A673 (cell line): ENCODE results near the gene SVOP. TPM values are rescaled to one million over a fixed set of nuclear protein-coding genes. Genes with fewer than 3 reads are reported as not detected.
"Not testable (repeated sequence)": the region's sequence is repeated elsewhere in the genome, so short reads cannot be mapped to it uniquely, and the experiment has no call there.

Experiments
- BruUV-seq: library from RNA; stranded (reverse); fragments of 400-500 nt; replicated peaks from 2 replicates; lab custom pipeline; 2021; lab: Mats Ljungman, UMichigan
- CTCF ChIA-PET: fragments of 300-600 bp; sonication (Branson Sonifier 250); formaldehyde crosslinking; loops from one replicate; lab custom pipeline; 2022; ENCODE audit warnings: antibody characterized with exemption; lab: Charles Lee
- POLR2A ChIA-PET: fragments of 300-600 bp; sonication (Branson Sonifier 250); formaldehyde crosslinking; loops from one replicate; lab custom pipeline; 2022; ENCODE audit warnings: antibody characterized with exemption; ENCODE audit not compliant: low non-redundant PET; lab: Charles Lee
- DNase-seq: peaks from one replicate; pipeline ENCODE4 v3.0.0-alpha.2; 2015; ENCODE audit warnings: low spot score
- H3K27ac ChIP-seq: fragments of 200-600 bp; sonication (generic); 2 replicates; pipeline ENCODE4 v1.5.1; 2016; ENCODE audit warnings: mixed run types, low read depth, mild to moderate bottlenecking, mixed read lengths, antibody characterized with exemption, low read length; ENCODE audit not compliant: poor library complexity, severe bottlenecking
- H3K27me3 ChIP-seq: fragments of 200-600 bp; sonication (generic); replicated peaks from 2 replicates; pipeline ENCODE4 v1.6.1; 2017; ENCODE audit warnings: mixed run types, low read depth, mild to moderate bottlenecking, mixed read lengths, antibody characterized with exemption, low read length; ENCODE audit not compliant: insufficient read depth, poor library complexity
- H3K36me3 ChIP-seq: fragments of 200-600 bp; sonication (generic); 2 replicates; pipeline ENCODE4 v1.6.1; 2016; ENCODE audit warnings: mixed run types, mild to moderate bottlenecking, mixed read lengths, antibody characterized with exemption, low read length; ENCODE audit not compliant: insufficient read depth, poor library complexity, severe bottlenecking
- H3K4me1 ChIP-seq: fragments of 200-600 bp; sonication (generic); 2 replicates; pipeline ENCODE4 v1.6.1; 2017; ENCODE audit warnings: mixed run types, mild to moderate bottlenecking, mixed read lengths, antibody characterized with exemption, low read length; ENCODE audit not compliant: insufficient read depth, poor library complexity, severe bottlenecking
- H3K4me3 ChIP-seq: fragments of 200-600 bp; sonication (generic); 2 replicates; pipeline ENCODE4 v1.5.1; 2016; ENCODE audit warnings: low read depth, mixed run types, mild to moderate bottlenecking, mixed read lengths, low read length; ENCODE audit not compliant: poor library complexity, severe bottlenecking
- H3K9me3 ChIP-seq: fragments of 200-600 bp; sonication (generic); 2 replicates; pipeline ENCODE4 v1.6.1; 2016; ENCODE audit warnings: mixed run types, low read depth, mild to moderate bottlenecking, mixed read lengths, antibody characterized with exemption, low read length; ENCODE audit not compliant: poor library complexity, severe bottlenecking
- CTCF ChIP-seq: fragments of 300-800, 200-600 bp; sonication (generic); conservative IDR thresholded peaks from 2 replicates; pipeline ENCODE4 v1.5.1; 2017; ENCODE audit warnings: low read depth, mild to moderate bottlenecking, antibody characterized with exemption, low read length, moderate library complexity, mixed read lengths
- EZH2 ChIP-seq: fragments of 200-600 bp; sonication (generic); IDR thresholded peaks from 2 replicates; pipeline ENCODE4 v1.6.1; 2017; ENCODE audit warnings: borderline replicate concordance, low read depth, mild to moderate bottlenecking, mixed read lengths, antibody characterized with exemption, low read length; ENCODE audit not compliant: poor library complexity, severe bottlenecking
- intact Hi-C: fragments of 100-400 bp; cut with micrococcal nuclease; formaldehyde crosslinking; loops from one replicate; pipeline ENCODE4 v1.10.0; 2022; ENCODE audit not compliant: unreplicated experiment
- total RNA-seq: library from RNA; stranded (reverse); gene quantifications from 2 replicates; pipeline ENCODE4 v1.2.3, GENCODE V29; 2021

The SVOP gene
- total RNA-seq, 1 experiment from 2014 or later = not detected

- BruUV-seq = no TSS peak
- H3K36me3 ChIP-seq = no peaks in the 10 kb centered on the region
- H3K4me3 ChIP-seq = no peak overlapping the region
- TF ChIP-seq CTCF = no peak
- no peak for TF ChIP-seq EZH2
- H3K4me1 ChIP-seq = no peaks in the 10 kb centered on the region
- no peak overlapping the region for H3K27ac ChIP-seq
- intact Hi-C loops = no loop called here
- H3K9me3 ChIP-seq = no peaks in the 10 kb centered on the region
- peaks cover 12% of the 10 kb centered on the region for H3K27me3 ChIP-seq
- DNase-seq = no peak
- CTCF ChIA-PET = no interaction called here
- POLR2A ChIA-PET = no interaction called here
These were observed 8.5 kb upstream of the SVOP start for GRCh38 chr12:109029411-109029810.

- H3K4me3 ChIP-seq, POLR2A ChIA-PET, H3K36me3 ChIP-seq, H3K9me3 ChIP-seq, CTCF ChIA-PET, DNase-seq, H3K27ac ChIP-seq, intact Hi-C loops, BruUV-seq, H3K4me1 ChIP-seq: not testable (repeated sequence)
- peaks cover 12% of the 10 kb centered on the region for H3K27me3 ChIP-seq
These were observed 7.8 kb upstream of the SVOP start for GRCh38 chr12:109028624-109029023.

- intact Hi-C loops = no loop called here
- BruUV-seq = no TSS peak
- H3K4me1 ChIP-seq = no peaks in the 10 kb centered on the region
- ChIA-PET CTCF (no interaction called here), POLR2A (no interaction called here)
- no peaks in the 10 kb centered on the region for H3K9me3 ChIP-seq
- H3K36me3 ChIP-seq = no peaks in the 10 kb centered on the region
- no peak for TF ChIP-seq EZH2
- TF ChIP-seq CTCF = no peak
- no peak overlapping the region for H3K4me3 ChIP-seq
- no peak for DNase-seq
- no peak overlapping the region for H3K27ac ChIP-seq
- H3K27me3 ChIP-seq = peaks cover 12% of the 10 kb centered on the region
These were observed 6.9 kb upstream of the SVOP start for GRCh38 chr12:109027767-109028166.

GRCh38 chr12:109020146-109020795, 597 bp downstream of the SVOP start:
- Histone ChIP-seq H3K27me3 (peaks cover 6% of the 10 kb centered on the region), H3K27ac (no peak overlapping the region), H3K36me3 (no peaks in the 10 kb centered on the region), H3K4me1 (no peaks in the 10 kb centered on the region), H3K4me3 (no peak overlapping the region), H3K9me3 (no peaks in the 10 kb centered on the region)
- BruUV-seq = no TSS peak
- ChIA-PET CTCF (no interaction called here), POLR2A (no interaction called here)
- TF ChIP-seq EZH2 (no peak), CTCF (no peak)
- intact Hi-C loops = no loop called here
- no peak for DNase-seq
